H9 (cell line): Measurements from ENCODE around the gene CCDC154. TPM values are rescaled to one million over a fixed set of nuclear protein-coding genes. Genes with fewer than 3 reads are reported as not detected.

Experiments
- DNase-seq: peaks from one replicate; pipeline ENCODE4 v3.0.0-alpha.2; 2017
- H2AFZ ChIP-seq: one replicate; pipeline ENCODE4 v1.6.1; 2013; ENCODE audit warnings: mild to moderate bottlenecking, low read length, control low read depth, moderate library complexity
- H2AK5ac ChIP-seq: 2 replicates; pipeline ENCODE4 v1.6.1; 2013; ENCODE audit warnings: low read length, control low read depth, mixed read lengths; ENCODE audit not compliant: insufficient read length
- H2BK120ac ChIP-seq: one replicate; pipeline ENCODE4 v1.6.1; 2013; ENCODE audit warnings: low read depth, mild to moderate bottlenecking, low read length, control low read depth, inconsistent platforms; ENCODE audit not compliant: poor library complexity, severe bottlenecking
- H2BK12ac ChIP-seq: 2 replicates; pipeline ENCODE4 v1.6.1; 2013; ENCODE audit warnings: low read length, control low read depth, mixed read lengths, low read depth; ENCODE audit not compliant: insufficient read length
- H2BK15ac ChIP-seq: 2 replicates; pipeline ENCODE4 v1.6.1; 2013; ENCODE audit warnings: low read depth, low read length, control low read depth
- H2BK20ac ChIP-seq: one replicate; pipeline ENCODE4 v1.6.1; 2013; ENCODE audit warnings: low read depth, mild to moderate bottlenecking, low read length, control low read depth, inconsistent platforms; ENCODE audit not compliant: poor library complexity, severe bottlenecking
- H2BK5ac ChIP-seq: 2 replicates; pipeline ENCODE4 v1.6.1; 2013; ENCODE audit warnings: low read length, control low read depth, mixed read lengths; ENCODE audit not compliant: insufficient read length
- H3K14ac ChIP-seq: 2 replicates; pipeline ENCODE4 v1.6.1; 2013; ENCODE audit warnings: low read length, control low read depth; ENCODE audit not compliant: insufficient read depth
- H3K18ac ChIP-seq: 2 replicates; pipeline ENCODE4 v1.6.1; 2013; ENCODE audit warnings: low read depth, mild to moderate bottlenecking, mixed read lengths, low read length, control low read depth; ENCODE audit not compliant: insufficient read length
- H3K23ac ChIP-seq: 2 replicates; pipeline ENCODE4 v1.6.1; 2013; ENCODE audit warnings: low read length, control low read depth, mixed read lengths, low read depth; ENCODE audit not compliant: insufficient read length
- H3K23me2 ChIP-seq: 2 replicates; pipeline ENCODE4 v1.6.1; 2013; ENCODE audit warnings: low read depth, mild to moderate bottlenecking, mixed read lengths, low read length, control low read depth; ENCODE audit not compliant: insufficient read length, poor library complexity, severe bottlenecking
- H3K27ac ChIP-seq: 2 replicates; pipeline ENCODE4 v1.5.1; 2013; ENCODE audit warnings: low read length, control low read depth, mixed read lengths, low read depth; ENCODE audit not compliant: insufficient read length
- H3K27me3 ChIP-seq: 2 replicates; pipeline ENCODE4 v1.6.1; 2013; ENCODE audit warnings: low read length, control low read depth, inconsistent platforms; ENCODE audit not compliant: insufficient read depth
- H3K4ac ChIP-seq: 2 replicates; pipeline ENCODE4 v1.6.1; 2013; ENCODE audit warnings: low read depth, mild to moderate bottlenecking, control low read depth, inconsistent platforms, low read length, moderate library complexity
- H3K4me1 ChIP-seq: 2 replicates; pipeline ENCODE4 v1.6.1; 2013; ENCODE audit warnings: low read length, control low read depth, inconsistent platforms; ENCODE audit not compliant: insufficient read depth
- H3K4me2 ChIP-seq: 2 replicates; pipeline ENCODE4 v1.6.1; 2013; ENCODE audit warnings: low read length, control low read depth, mixed read lengths; ENCODE audit not compliant: insufficient read length, insufficient read depth
- H3K56ac ChIP-seq: 2 replicates; pipeline ENCODE4 v1.6.1; 2013; ENCODE audit warnings: low read depth, mild to moderate bottlenecking, mixed read lengths, low read length, control low read depth; ENCODE audit not compliant: insufficient read length
- H3K79me1 ChIP-seq: 2 replicates; pipeline ENCODE4 v1.6.1; 2013; ENCODE audit warnings: low read depth, mild to moderate bottlenecking, moderate library complexity, low read length, control low read depth, inconsistent platforms; ENCODE audit not compliant: insufficient read depth, poor library complexity, severe bottlenecking
- H3K79me2 ChIP-seq: 2 replicates; pipeline ENCODE4 v1.6.1; 2013; ENCODE audit warnings: low read length, control low read depth, inconsistent platforms; ENCODE audit not compliant: insufficient read depth
- H3K9ac ChIP-seq: 2 replicates; pipeline ENCODE4 v1.6.1; 2013; ENCODE audit warnings: low read length, control low read depth, mixed read lengths; ENCODE audit not compliant: insufficient read length; ENCODE audit errors: extremely low read depth
- H3K9me3 ChIP-seq: one replicate; pipeline ENCODE4 v1.6.1; 2013; ENCODE audit warnings: low read depth, low read length, inconsistent platforms; ENCODE audit not compliant: control insufficient read depth
- H3T11ph ChIP-seq: one replicate; pipeline ENCODE4 v1.6.1; 2013; ENCODE audit warnings: mild to moderate bottlenecking, low read length, control low read depth, inconsistent platforms
- H4K20me1 ChIP-seq: one replicate; pipeline ENCODE4 v1.6.1; 2013; ENCODE audit not compliant: control insufficient read depth, insufficient read length, insufficient read depth
- H4K5ac ChIP-seq: 2 replicates; pipeline ENCODE4 v1.6.1; 2013; ENCODE audit warnings: low read depth, mild to moderate bottlenecking, mixed read lengths, low read length, control low read depth; ENCODE audit not compliant: insufficient read length
- H4K8ac ChIP-seq: replicated peaks from 2 replicates; pipeline ENCODE4 v1.6.1; 2013; ENCODE audit warnings: low read length, control low read depth, mixed read lengths, low read depth; ENCODE audit not compliant: insufficient read length
- H4K91ac ChIP-seq: 2 replicates; pipeline ENCODE4 v1.6.1; 2013; ENCODE audit warnings: low read depth, mild to moderate bottlenecking, moderate library complexity, mixed read lengths, low read length, control low read depth; ENCODE audit not compliant: insufficient read length
- H3K27ac Mint-ChIP-seq, 3 experiments: 2 replicates in 2 of 3; 3 replicates in 1 of 3; pipeline ENCODE4 v1.8.0; 2020 to 2021; ENCODE audit warnings: mixed read lengths in 3 of 3, mild to moderate bottlenecking in 1 of 3, moderate library complexity in 1 of 3
- H3K27me3 Mint-ChIP-seq: 2 replicates; pipeline ENCODE4 v1.8.0; 2021; ENCODE audit warnings: low read depth, mild to moderate bottlenecking, moderate library complexity, mixed read lengths
- H3K36me3 Mint-ChIP-seq, 3 experiments: 2 replicates in 2 of 3; 3 replicates in 1 of 3; pipeline ENCODE4 v1.8.0; 2020 to 2021; ENCODE audit warnings: low read depth in 3 of 3, mixed read lengths in 3 of 3; ENCODE audit not compliant: insufficient read depth in 1 of 3
- H3K4me1 Mint-ChIP-seq, 2 experiments: 2 replicates each; pipeline ENCODE4 v1.8.0; 2020; ENCODE audit warnings: mixed read lengths in 2 of 2
- H3K4me3 Mint-ChIP-seq, 2 experiments: 2 replicates in 1 of 2; 3 replicates in 1 of 2; pipeline ENCODE4 v1.8.0; 2020 to 2021; ENCODE audit warnings: mild to moderate bottlenecking in 2 of 2, mixed read lengths in 2 of 2, moderate library complexity in 1 of 2
- H3K9me3 Mint-ChIP-seq, 2 experiments: 2 replicates in 1 of 2; 3 replicates in 1 of 2; pipeline ENCODE4 v1.8.0; 2020; ENCODE audit warnings: mild to moderate bottlenecking in 2 of 2, mixed read lengths in 2 of 2, moderate library complexity in 1 of 2
- WGBS: extraction: QIAGEN DNeasy Blood & Tissue Kit; methylation state at CpG from one replicate; pipeline ENCODE4 v1.1.7; 2013; ENCODE audit warnings: missing lambda C conversion rate, low lambda C conversion rate, mixed read lengths; ENCODE audit not compliant: insufficient read length; ENCODE audit errors: extremely low coverage; 5-methylcytosine and 5-hydroxymethylcytosine counted together
- total RNA-seq: library from RNA; stranded (reverse); gene quantifications from 2 replicates; pipeline ENCODE4 v1.2.1, GENCODE V29; 2021
- TF ChIP-seq, protein P1 (sequence below): fragments of 200-600 bp; sonication (generic); conservative IDR thresholded peaks from 3 replicates; pipeline ENCODE4 v1.8.0; 2021; ENCODE audit warnings: antibody characterized with exemption, mild to moderate bottlenecking

The CCDC154 gene
- total RNA-seq, 1 experiment from 2014 or later = 1.3 TPM

DNA sequence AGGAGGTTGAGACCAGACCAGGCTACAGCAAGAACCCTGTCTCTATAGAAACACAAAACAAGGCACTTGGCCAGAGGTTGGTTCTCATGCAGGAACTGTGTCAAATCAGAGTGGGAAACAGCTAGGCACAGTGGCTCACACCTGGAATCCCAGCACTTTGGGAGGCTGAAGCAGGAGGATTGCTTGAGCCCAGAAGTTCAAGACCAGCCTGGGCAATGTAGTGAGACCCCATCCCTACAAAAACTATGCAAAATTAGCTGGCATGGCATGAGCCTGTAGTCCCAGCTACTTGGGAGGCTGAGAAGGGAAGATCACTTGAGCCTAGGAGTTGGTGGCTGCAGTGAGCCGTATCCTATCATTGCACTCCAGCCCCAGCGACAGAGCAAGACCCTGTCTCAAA, 31.5 kb downstream of the CCDC154 start:
- H4K20me1 ChIP-seq = no peaks in the 10 kb centered on the region
- H4K8ac ChIP-seq = no peak overlapping the region
- no peak overlapping the region for H2AK5ac ChIP-seq
- no peak overlapping the region for H2BK12ac ChIP-seq
- TF ChIP-seq, protein P1, sequence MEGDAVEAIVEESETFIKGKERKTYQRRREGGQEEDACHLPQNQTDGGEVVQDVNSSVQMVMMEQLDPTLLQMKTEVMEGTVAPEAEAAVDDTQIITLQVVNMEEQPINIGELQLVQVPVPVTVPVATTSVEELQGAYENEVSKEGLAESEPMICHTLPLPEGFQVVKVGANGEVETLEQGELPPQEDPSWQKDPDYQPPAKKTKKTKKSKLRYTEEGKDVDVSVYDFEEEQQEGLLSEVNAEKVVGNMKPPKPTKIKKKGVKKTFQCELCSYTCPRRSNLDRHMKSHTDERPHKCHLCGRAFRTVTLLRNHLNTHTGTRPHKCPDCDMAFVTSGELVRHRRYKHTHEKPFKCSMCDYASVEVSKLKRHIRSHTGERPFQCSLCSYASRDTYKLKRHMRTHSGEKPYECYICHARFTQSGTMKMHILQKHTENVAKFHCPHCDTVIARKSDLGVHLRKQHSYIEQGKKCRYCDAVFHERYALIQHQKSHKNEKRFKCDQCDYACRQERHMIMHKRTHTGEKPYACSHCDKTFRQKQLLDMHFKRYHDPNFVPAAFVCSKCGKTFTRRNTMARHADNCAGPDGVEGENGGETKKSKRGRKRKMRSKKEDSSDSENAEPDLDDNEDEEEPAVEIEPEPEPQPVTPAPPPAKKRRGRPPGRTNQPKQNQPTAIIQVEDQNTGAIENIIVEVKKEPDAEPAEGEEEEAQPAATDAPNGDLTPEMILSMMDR = no peak
- H3K9ac ChIP-seq = no peak overlapping the region
- peaks cover 2% of the 10 kb centered on the region for H3K23me2 ChIP-seq
- no peak overlapping the region for H3T11ph ChIP-seq
- no peak overlapping the region for H3K18ac ChIP-seq
- no peak overlapping the region for H3K4ac ChIP-seq
- H2BK15ac ChIP-seq = no peak overlapping the region
- Mint-ChIP-seq H3K4me3 (no peak overlapping the region; a peak in 1 of 5 replicates), H3K9me3 (no peaks in the 10 kb centered on the region), H3K4me1 (peaks cover 3% of the 10 kb centered on the region in 2 experiments; a peak in 2 of 4 replicates), H3K27ac (no peak overlapping the region), H3K36me3 (peaks cover 0 to 8% (median 4%) of the 10 kb centered on the region in 3 experiments; a peak in 3 of 7 replicates), H3K27me3 (no peaks in the 10 kb centered on the region)
- no peak overlapping the region for H4K5ac ChIP-seq
- no peak for DNase-seq
- no peaks in the 10 kb centered on the region for H3K4me1 ChIP-seq
- no peak overlapping the region for H3K27ac ChIP-seq
- H2BK20ac ChIP-seq = no peak overlapping the region
- H3K14ac ChIP-seq = no peak overlapping the region
- 0 out of 2 replicates have a peak, but pooled peaks cover 2% of the 10 kb centered on the region for H3K79me2 ChIP-seq
- H2BK120ac ChIP-seq = no peak overlapping the region
- H3K79me1 ChIP-seq = no peaks in the 10 kb centered on the region
- no peak overlapping the region for H3K4me2 ChIP-seq
- no peak overlapping the region for H2BK5ac ChIP-seq
- no peaks in the 10 kb centered on the region for H3K9me3 ChIP-seq
- H3K27me3 ChIP-seq = no peaks in the 10 kb centered on the region
- H3K23ac ChIP-seq = no peak overlapping the region
- WGBS = no CpG with 5 or more reads among the region's 2 CpGs
- H2AFZ ChIP-seq = no peak overlapping the region
- H3K56ac ChIP-seq = no peak overlapping the region
- no peak overlapping the region for H4K91ac ChIP-seq
